ENCODE data around the gene ACSL4.
"Not testable (repeated sequence)": the region's sequence is repeated elsewhere in the genome, so short reads cannot be mapped to it uniquely, and the experiment has no call there.

The ACSL4 gene

DNA sequence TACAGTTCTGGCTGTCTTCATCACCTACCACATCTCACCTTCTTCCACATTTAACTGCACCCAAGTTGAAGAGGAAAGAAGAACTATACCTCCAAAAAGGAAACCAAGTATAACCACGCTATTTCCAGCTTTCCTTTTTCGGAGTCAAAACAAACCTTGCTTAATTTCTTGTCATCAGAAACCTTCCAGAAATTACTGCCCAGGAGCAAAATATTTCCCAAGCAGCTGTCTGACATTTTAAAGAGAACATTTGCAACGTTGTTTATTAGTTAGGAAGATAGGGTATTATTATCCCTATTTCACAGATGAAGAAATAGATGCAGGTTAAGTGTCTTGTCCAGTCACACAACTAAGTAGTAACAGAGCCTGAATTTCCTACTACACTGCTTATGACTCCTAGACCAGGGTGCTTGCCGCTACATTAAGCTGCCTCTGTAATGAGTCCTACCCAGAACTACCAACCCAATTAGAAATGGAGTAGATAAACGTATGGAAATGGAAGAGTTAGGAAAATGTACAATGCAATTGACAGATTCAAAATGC lies 2.2 kb upstream of the ACSL4 start:
- TF ChIP-seq CTCF (IDR thresholded peaks at IDR 0.05; ENCODE audit: control extremely low read depth, extremely low read depth, low read depth, missing control alignments) = no peak
- DNase-seq (ENCODE audit: extremely low spot score) = no peak
- POLR2A ChIA-PET = no interaction called here
- CTCF ChIA-PET = interaction anchor here (0.9 to 5.0 kb wide), 6 partner anchors 9 to 156 kb away, joined by 3 to 23 read pairs (median 3); no protein-coding TSS in a partner anchor

- no peak for TF ChIP-seq CTCF (IDR thresholded peaks at IDR 0.05; ENCODE audit: control extremely low read depth, extremely low read depth, low read depth, missing control alignments)
- POLR2A ChIA-PET = interaction anchor here (0.6 to 1.1 kb wide), 2 partner anchors 40 to 49 kb away, joined by 3 read pairs; no protein-coding TSS in a partner anchor
- CTCF ChIA-PET = interaction anchor here (1.7 to 5.0 kb wide), 3 partner anchors 20 to 123 kb away, joined by 6 to 23 read pairs (median 8); no protein-coding TSS in a partner anchor
- no peak for DNase-seq (ENCODE audit: extremely low spot score)
Measured at GRCh38 chrX:109733613-109734083, 591 bp upstream of the ACSL4 start.

- ChIA-PET CTCF (interaction anchor here (1.0 to 5.0 kb wide), 4 partner anchors 19 to 149 kb away, joined by 3 to 23 read pairs (median 4); no protein-coding TSS in a partner anchor), POLR2A (no interaction called here)
- no peak for TF ChIP-seq CTCF (IDR thresholded peaks at IDR 0.05; ENCODE audit: control extremely low read depth, extremely low read depth, low read depth, missing control alignments)
- DNase-seq (ENCODE audit: extremely low spot score) = no peak
Measured at GRCh38 chrX:109732017-109732801, 848 bp downstream of the ACSL4 start.

GRCh38 chrX:109728173-109728535 lies 4.9 kb downstream of the ACSL4 start:
- DNase-seq (ENCODE audit: extremely low spot score) = no peak
- POLR2A ChIA-PET = interaction anchor here (0.6 kb wide), 1 partner anchor 90 kb away, joined by 4 read pairs; no protein-coding TSS in a partner anchor
- no peak for TF ChIP-seq CTCF (IDR thresholded peaks at IDR 0.05; ENCODE audit: control extremely low read depth, extremely low read depth, low read depth, missing control alignments)
- CTCF ChIA-PET = interaction anchor here (1.1 to 1.2 kb wide), 2 partner anchors 9 to 163 kb away, joined by 3 to 4 read pairs; no protein-coding TSS in a partner anchor

GRCh38 chrX:109724971-109725370 lies 8.1 kb downstream of the ACSL4 start:
- POLR2A ChIA-PET; CTCF ChIA-PET; DNase-seq (ENCODE audit: extremely low spot score): not testable (repeated sequence)

DNA sequence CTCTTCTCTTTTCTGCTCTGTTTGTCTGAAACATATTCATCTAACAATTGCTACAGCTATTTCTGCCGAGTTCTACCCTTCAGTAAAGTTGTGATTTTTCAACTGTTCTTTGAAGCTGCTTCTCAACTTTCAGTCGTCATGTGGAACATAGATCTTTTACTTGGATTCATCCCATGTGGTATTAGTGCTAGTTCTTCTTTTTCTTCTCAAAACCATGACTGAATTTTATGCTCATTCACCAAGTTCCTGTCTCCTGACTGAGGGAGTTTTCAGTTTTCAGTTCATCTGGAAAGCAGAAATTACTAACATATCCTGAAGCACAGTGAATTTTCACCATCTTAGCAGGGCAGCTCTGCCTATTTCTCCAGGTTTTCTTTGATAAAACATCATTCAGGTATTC lies 12.1 kb downstream of the ACSL4 start:
- no peak for TF ChIP-seq CTCF (IDR thresholded peaks at IDR 0.05; ENCODE audit: control extremely low read depth, extremely low read depth, low read depth, missing control alignments)
- POLR2A ChIA-PET = no interaction called here
- CTCF ChIA-PET = interaction anchor here (1.2 to 1.9 kb wide), 4 partner anchors 8 to 170 kb away, joined by 4 to 7 read pairs (median 5); no protein-coding TSS in a partner anchor
- no peak for DNase-seq (ENCODE audit: extremely low spot score)
